Measurements from ENCODE around the gene CHRNA7.
"Not testable (repeated sequence)": the region's sequence is repeated elsewhere in the genome, so short reads cannot be mapped to it uniquely, and the experiment has no call there.

CHRNA7 gene

GRCh38 chr15:32120577-32121383, 90.5 kb downstream of the CHRNA7 start:
- DNase-seq: no peak

- DNase-seq: no peak
These were observed 91.0 kb downstream of the CHRNA7 start for GRCh38 chr15:32121384-32121695.

DNA sequence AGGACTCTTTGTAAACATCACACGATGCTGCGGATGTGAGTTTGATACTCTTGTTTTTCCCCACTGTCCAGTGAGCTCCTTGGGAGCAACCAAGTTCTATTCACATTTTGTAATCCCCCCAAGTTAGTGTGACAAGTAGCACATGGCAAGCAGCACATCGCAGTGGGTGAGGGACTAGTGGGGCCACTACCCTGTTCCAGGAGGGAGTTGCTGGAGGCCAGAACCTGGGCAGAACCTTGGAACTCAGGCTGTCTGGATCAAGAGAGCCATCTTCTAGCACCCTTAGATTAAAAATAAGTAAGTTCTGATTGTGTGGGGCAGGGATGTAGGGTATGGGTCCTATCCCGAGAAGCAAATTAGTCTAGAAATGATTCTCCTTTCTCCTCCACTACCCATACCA, 91.7 kb downstream of the CHRNA7 start:
- DNase-seq: no peak

DNA sequence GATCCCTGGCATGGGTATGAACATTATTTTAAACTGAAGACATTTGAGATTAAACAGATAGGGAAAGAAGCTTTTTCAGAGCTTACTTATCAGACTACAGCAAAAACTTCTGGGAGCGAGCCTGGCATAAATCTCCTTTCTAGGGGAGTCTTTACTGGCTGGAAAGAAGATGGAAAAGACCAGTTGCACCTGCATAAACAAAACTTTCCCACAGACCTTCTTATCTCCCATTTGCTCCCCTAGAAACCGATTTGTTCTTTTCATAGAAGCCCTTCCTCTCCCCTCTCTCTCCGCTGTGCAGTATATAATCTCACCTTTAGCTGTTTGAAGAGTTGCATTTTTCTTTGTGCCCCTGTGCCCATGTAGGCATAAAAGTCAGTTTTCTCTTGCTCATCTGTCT, 93.2 kb downstream of the CHRNA7 start:
- no peak for DNase-seq

- no peak for DNase-seq
These were observed 94.4 kb downstream of the CHRNA7 start for GRCh38 chr15:32124726-32125125.

- DNase-seq: no peak
These were observed 95.3 kb downstream of the CHRNA7 start for GRCh38 chr15:32125595-32125994.

- DNase-seq: no peak
These were observed 99.5 kb downstream of the CHRNA7 start for GRCh38 chr15:32129815-32130214.

DNA sequence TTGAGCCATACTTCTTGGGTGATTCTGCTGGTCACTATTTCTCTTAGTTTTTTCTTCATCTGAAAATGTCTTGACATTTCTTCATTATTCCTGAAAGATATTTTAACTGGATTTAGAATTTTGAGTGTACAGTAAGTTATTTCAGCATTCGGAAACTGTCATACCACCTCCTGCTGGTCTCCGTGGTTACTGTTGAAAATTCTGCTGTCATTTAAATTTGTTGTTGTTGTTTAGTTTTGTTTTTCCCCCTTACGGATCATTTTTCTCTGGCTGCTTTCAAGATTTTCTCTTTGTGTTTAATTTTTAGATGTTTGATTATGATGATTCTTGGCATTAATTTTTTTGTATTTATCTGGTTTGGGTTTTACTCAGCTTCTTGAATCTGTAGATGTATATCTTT, 100.5 kb downstream of the CHRNA7 start:
- DNase-seq: no peak

- no peak for DNase-seq
These were observed 101.5 kb downstream of the CHRNA7 start for GRCh38 chr15:32131803-32132202.

- DNase-seq: no peak
These were observed 102.5 kb downstream of the CHRNA7 start for GRCh38 chr15:32132859-32133258.

- DNase-seq: no peak
These were observed 104.5 kb downstream of the CHRNA7 start for GRCh38 chr15:32134842-32135241.

DNA sequence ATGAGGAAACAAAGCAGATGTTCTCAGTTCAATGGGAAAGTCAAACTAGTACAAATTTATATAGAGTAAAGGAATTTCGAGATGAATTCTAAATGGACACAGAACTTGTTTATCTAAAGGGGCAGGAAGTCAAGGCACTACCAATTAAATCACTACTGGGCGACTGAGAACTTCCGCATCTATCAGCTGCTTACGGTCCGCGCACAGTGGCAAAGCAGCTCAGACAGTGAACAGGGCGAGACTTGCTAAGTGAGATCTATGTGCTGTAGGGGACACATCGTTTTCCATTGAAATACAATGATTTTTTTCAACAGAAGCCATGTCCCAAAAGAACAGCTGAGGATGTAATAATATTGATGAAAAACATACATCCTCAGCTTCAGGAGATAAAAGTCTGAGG, 105.0 kb downstream of the CHRNA7 start:
- DNase-seq: no peak

GRCh38 chr15:32145512-32145911, 115.2 kb downstream of the CHRNA7 start:
- DNase-seq: not testable (repeated sequence)

GRCh38 chr15:32148833-32149555, 118.7 kb downstream of the CHRNA7 start:
- DNase-seq: no peak

- no peak for DNase-seq
These were observed 122.3 kb downstream of the CHRNA7 start for GRCh38 chr15:32152574-32152973.

DNA sequence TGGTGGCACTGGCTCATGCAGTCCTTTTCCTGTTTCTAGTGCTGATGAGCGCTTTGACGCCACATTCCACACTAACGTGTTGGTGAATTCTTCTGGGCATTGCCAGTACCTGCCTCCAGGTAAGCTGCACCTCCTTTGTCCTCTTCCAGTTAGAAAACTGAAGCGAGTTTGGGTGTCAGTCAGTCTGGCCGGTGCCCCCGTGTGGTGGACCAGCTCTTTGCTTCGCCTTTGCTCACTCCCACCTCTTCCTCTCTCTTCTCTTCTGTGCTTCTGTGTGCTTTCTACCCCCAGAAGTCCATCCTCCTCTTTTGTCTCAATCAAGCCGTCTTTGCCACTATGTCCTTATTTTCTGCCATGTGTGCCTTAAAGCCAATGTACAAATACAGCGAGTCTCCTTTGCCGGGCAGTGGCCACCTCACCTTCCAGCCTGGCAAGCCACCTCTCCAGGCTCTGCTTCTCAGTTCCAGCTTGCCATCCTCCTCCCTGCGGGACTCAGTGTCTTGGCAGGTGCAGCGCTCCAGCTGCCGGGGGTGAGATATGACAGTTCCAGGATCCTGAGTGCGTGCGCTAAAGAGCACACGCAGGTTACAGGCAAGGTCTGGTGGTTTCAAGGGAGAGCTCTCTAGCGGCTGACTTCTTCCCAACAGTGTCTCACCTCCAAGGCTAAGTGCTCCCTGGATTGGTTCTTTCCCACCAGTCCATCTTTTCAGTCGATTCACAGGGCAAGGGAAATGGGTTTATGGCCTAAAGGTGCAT, 123.7 kb downstream of the CHRNA7 start:
- not testable (repeated sequence) for DNase-seq

DNA sequence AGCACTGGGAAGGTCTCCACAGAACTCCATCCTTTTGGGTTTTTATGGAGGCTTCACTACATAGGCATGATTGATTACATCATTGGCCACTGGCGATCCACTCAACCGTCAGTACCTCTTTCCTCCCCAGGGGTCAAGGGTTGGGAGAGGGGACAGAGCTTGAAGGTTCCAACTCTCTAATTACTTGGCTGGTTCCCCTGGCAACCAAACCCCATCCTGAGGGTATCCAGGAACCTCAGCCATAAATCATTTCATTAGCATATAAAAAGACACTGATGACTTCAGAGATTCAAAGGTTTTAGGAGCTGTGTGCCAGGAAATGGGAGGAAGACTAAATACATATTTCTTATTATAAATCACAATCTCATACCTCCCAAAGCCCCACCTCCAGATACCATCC, 131.8 kb downstream of the CHRNA7 start:
- not testable (repeated sequence) for DNase-seq

DNA sequence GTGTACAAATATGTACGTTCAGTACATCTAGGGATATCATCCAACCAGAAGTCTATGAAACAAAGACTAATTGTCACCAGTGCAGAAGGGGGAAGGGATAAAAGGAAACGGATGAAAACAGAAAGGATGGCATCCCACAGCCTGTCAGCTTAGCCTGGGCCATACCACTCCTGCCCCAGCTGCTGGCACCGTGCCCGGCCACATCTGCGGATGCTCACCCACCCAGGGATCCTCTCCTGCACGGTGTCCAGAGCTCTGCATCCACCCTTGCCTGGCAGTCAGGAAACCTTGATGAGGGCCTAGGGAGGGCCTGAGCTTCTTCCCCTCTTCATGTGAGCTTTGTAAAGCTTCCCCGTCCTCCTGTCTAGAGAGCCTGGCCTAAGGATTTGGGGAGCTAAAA, 133.8 kb downstream of the CHRNA7 start:
- DNase-seq: not testable (repeated sequence)

GRCh38 chr15:32164747-32165146, 134.4 kb downstream of the CHRNA7 start:
- not testable (repeated sequence) for DNase-seq

GRCh38 chr15:32165775-32166174, 135.5 kb downstream of the CHRNA7 start:
- DNase-seq: not testable (repeated sequence)

DNA sequence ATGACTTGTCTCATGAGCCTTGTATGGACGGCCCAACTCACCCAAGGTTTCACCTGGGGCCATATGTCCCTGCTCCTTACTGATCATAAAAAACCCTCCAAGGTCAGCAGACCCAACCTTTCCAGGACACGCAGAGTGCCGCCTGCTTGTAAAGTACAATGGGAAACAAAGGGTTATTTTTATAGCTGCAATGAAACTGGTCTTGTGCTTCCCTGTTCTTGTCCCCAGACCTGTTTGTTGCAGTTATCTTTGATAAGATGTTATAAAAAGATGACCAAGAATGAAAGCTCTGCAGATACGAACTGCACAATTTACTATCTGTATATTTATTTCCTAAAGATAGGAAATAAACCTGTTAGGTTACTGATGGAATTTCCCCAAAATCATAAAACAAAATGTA, 136.0 kb downstream of the CHRNA7 start:
- DNase-seq: not testable (repeated sequence)

GRCh38 chr15:32167913-32168312, 137.6 kb downstream of the CHRNA7 start:
- DNase-seq: not testable (repeated sequence)

DNA sequence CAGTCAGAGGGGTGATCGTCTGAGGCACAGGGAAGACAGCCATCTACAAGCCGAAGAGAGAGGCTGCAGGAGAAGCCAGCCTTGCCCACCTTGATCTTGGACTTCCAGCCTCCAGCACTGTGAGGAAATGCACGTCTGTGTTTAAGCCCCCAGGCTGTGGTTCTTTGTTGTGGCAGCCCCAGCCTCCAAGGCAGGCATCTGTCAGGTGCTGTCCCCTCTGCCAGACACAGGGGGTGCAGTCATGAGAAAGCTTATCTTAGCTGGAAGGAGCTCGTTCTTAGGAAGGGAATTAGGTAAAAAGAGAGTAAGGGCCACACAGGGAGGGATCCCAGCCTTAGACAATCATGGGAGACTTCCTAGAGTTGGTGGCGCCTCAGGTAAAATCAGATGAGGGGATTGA, 150.3 kb downstream of the CHRNA7 start:
- DNase-seq: not testable (repeated sequence)

DNA sequence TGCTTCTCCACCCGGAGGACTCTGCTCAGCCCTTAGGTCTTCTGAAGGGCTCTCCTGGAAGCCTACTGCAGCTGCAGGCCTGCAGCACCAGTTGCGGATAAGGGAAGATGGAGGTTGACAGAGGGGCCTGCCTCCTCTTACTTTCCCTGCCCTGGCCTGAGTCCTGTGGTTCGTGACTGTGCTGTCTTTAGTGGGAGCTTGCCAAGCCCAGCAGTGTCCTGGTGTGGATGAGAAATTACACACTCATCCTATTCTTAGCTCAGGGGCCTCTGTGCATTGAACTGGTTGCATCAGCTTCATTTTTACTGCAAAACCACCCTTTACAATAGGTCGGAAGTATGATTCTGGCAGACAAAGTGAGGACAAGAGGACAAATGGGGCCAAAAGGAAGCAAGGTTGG, 163.5 kb downstream of the CHRNA7 start:
- not testable (repeated sequence) for DNase-seq

All from eye (tissue), 1 donor.